Endodermal cell (in vitro differentiated cells): Measurements from ENCODE around the gene CD69. TPM values are rescaled to one million over a fixed set of nuclear protein-coding genes. Genes with fewer than 3 reads are reported as not detected.

Experiments
- DNase-seq: peaks from one replicate; pipeline ENCODE4 v3.0.0-alpha.2; 2017
- H3K27ac ChIP-seq: 2 replicates; pipeline ENCODE4 v1.5.1; 2013; ENCODE audit warnings: mild to moderate bottlenecking, low read depth, low read length, moderate library complexity
- H3K27me3 ChIP-seq: 2 replicates; pipeline ENCODE4 v1.6.1; 2013; ENCODE audit warnings: mild to moderate bottlenecking, low read length, moderate library complexity; ENCODE audit not compliant: insufficient read depth, control insufficient read depth, poor library complexity, severe bottlenecking
- H3K36me3 ChIP-seq: 2 replicates; pipeline ENCODE4 v1.7.0; 2013; ENCODE audit warnings: mild to moderate bottlenecking, low read length, moderate library complexity; ENCODE audit not compliant: control insufficient read depth, insufficient read depth
- H3K4me1 ChIP-seq: one replicate; pipeline ENCODE4 v1.7.0; 2013; ENCODE audit warnings: low read length; ENCODE audit not compliant: control insufficient read depth, insufficient read depth
- H3K4me3 ChIP-seq: 2 replicates; pipeline ENCODE4 v1.5.1; 2013; ENCODE audit warnings: mild to moderate bottlenecking, low read length, moderate library complexity
- H3K9ac ChIP-seq: 2 replicates; pipeline ENCODE4 v1.6.1; 2013; ENCODE audit warnings: mild to moderate bottlenecking, low read length, moderate library complexity; ENCODE audit not compliant: poor library complexity, severe bottlenecking; ENCODE audit errors: extremely low read depth
- H3K9me3 ChIP-seq: 2 replicates; pipeline ENCODE4 v1.6.1; 2013; ENCODE audit warnings: mild to moderate bottlenecking, low read length, moderate library complexity; ENCODE audit not compliant: control insufficient read depth
- H3K27ac Mint-ChIP-seq: 2 replicates; pipeline ENCODE4 v1.8.0; 2020; ENCODE audit warnings: mixed read lengths
- H3K27me3 Mint-ChIP-seq: 2 replicates; pipeline ENCODE4 v1.8.0; 2021; ENCODE audit warnings: mild to moderate bottlenecking, mixed read lengths; ENCODE audit not compliant: insufficient read depth
- H3K36me3 Mint-ChIP-seq: 2 replicates; pipeline ENCODE4 v1.8.0; 2020; ENCODE audit warnings: low read depth, mixed read lengths
- H3K4me1 Mint-ChIP-seq: 2 replicates; pipeline ENCODE4 v1.8.0; 2020; ENCODE audit warnings: mixed read lengths
- H3K4me3 Mint-ChIP-seq: 2 replicates; pipeline ENCODE4 v1.8.0; 2020; ENCODE audit warnings: mild to moderate bottlenecking, moderate library complexity, mixed read lengths
- H3K9me3 Mint-ChIP-seq: 2 replicates; pipeline ENCODE4 v1.8.0; 2020; ENCODE audit warnings: mild to moderate bottlenecking, mixed read lengths
- CTCF ChIP-seq: fragments of 200-600 bp; sonication (generic); conservative IDR thresholded peaks from 2 replicates; pipeline ENCODE4 v1.5.0; 2021; ENCODE audit warnings: antibody characterized with exemption, mild to moderate bottlenecking
- whole genome bisulfite sequencing, 2 experiments: methylation state at CpG; one replicate each; pipeline versions ENCODE4 v1.1.5 to v1.1.7; 2013; ENCODE audit warnings: missing lambda C conversion rate in 2 of 2, mixed read lengths in 1 of 2; ENCODE audit not compliant: insufficient coverage in 1 of 2, insufficient read length in 1 of 2; 5-methylcytosine and 5-hydroxymethylcytosine counted together
- total RNA-seq, 2 donors: library from RNA; stranded (reverse); fragmentation: NEBNext Ultra II Directional in 1 of 2; extraction: Animal tissue kit (Norgen Biotek cat#: 25700) in 1 of 2; gene quantifications; 2 replicates in 1 of 2; 3 replicates in 1 of 2; pipeline ENCODE4 v1.2.1, GENCODE V29; 2021

CD69 gene
- total RNA-seq, 2 donors from 2014 or later: not detected

GRCh38 chr12:9762369-9762768 is 1.7 kb upstream of the CD69 start:
- Mint-ChIP-seq H3K4me3 (no peak overlapping the region), H3K9me3 (no peaks in the 10 kb centered on the region), H3K4me1 (peaks cover 2% of the 10 kb centered on the region), H3K36me3 (no peaks in the 10 kb centered on the region), H3K27ac (no peak overlapping the region), H3K27me3 (no peaks in the 10 kb centered on the region)
- Histone ChIP-seq H3K27me3 (no peaks in the 10 kb centered on the region), H3K9ac (no peak overlapping the region), H3K36me3 (no peaks in the 10 kb centered on the region), H3K4me1 (no peaks in the 10 kb centered on the region), H3K27ac (no peak overlapping the region), H3K9me3 (no peaks in the 10 kb centered on the region), H3K4me3 (no peak overlapping the region)
- no peak for DNase-seq
- TF ChIP-seq CTCF: no peak
- WGBS, 2 experiments: 90 to 100% methylated on average over 1 to 5 of the region's 5 CpGs

- no peaks in the 10 kb centered on the region for H3K27me3 ChIP-seq
- WGBS, 2 experiments: 93 to 95% methylated on average over 3 to 4 of the region's 4 CpGs
These were observed 699 bp upstream of the CD69 start for GRCh38 chr12:9761419-9761781.

GRCh38 chr12:9760120-9760519 is 581 bp downstream of the CD69 start:
- H3K27ac Mint-ChIP-seq: no peak overlapping the region
- no peaks in the 10 kb centered on the region for H3K27me3 Mint-ChIP-seq
- no peak for TF ChIP-seq CTCF
- H3K4me1 Mint-ChIP-seq: peaks cover 2% of the 10 kb centered on the region
- WGBS, 2 experiments: no CpG with 5 or more reads among the region's 1 CpG
- H3K9me3 ChIP-seq: no peaks in the 10 kb centered on the region
- H3K36me3 Mint-ChIP-seq: no peaks in the 10 kb centered on the region
- no peak overlapping the region for H3K4me3 Mint-ChIP-seq
- H3K27me3 ChIP-seq: no peaks in the 10 kb centered on the region
- no peak for DNase-seq
- H3K4me1 ChIP-seq: no peaks in the 10 kb centered on the region
- H3K4me3 ChIP-seq: no peak overlapping the region
- no peaks in the 10 kb centered on the region for H3K36me3 ChIP-seq
- H3K27ac ChIP-seq: no peak overlapping the region
- H3K9ac ChIP-seq: no peak overlapping the region
- H3K9me3 Mint-ChIP-seq: no peaks in the 10 kb centered on the region

More at GRCh38 chr12:9761419-9761781, 699 bp upstream of the CD69 start:
- Mint-ChIP-seq H3K27me3 (no peaks in the 10 kb centered on the region), H3K9me3 (no peaks in the 10 kb centered on the region), H3K4me3 (no peak overlapping the region), H3K36me3 (no peaks in the 10 kb centered on the region), H3K27ac (no peak overlapping the region), H3K4me1 (peaks cover 2% of the 10 kb centered on the region)
- no peak overlapping the region for H3K4me3 ChIP-seq
- no peak overlapping the region for H3K27ac ChIP-seq
- no peaks in the 10 kb centered on the region for H3K36me3 ChIP-seq
- no peaks in the 10 kb centered on the region for H3K4me1 ChIP-seq
- H3K9ac ChIP-seq: no peak overlapping the region
- H3K9me3 ChIP-seq: no peaks in the 10 kb centered on the region
- DNase-seq: no peak
- no peak for TF ChIP-seq CTCF
